Measurements from ENCODE around the gene EEFSEC. TPM values are rescaled to one million over a fixed set of nuclear protein-coding genes. Genes with fewer than 3 reads are reported as not detected.

EEFSEC gene
- polyA plus RNA-seq, 1 donor (not counting 4 experiments of a cell fraction or from before 2014, with no cell fraction given): 8.7 TPM

GRCh38 chr3:128196647-128197046 is 43.4 kb downstream of the EEFSEC start:
- TF ChIP-seq EZH2 (IDR thresholded peaks at IDR 0.05; ENCODE audit: low read length) (no peak), CTCF (optimal IDR thresholded peaks at IDR 0.05 in 1 of 3, IDR thresholded peaks at IDR 0.05 in 1 of 3, conservative IDR thresholded peaks at IDR 0.05 in 1 of 3; ENCODE audit: extremely low read depth in 1 of 3, insufficient read depth in 2 of 3, low read length in 3 of 3) (no peak)
- no peak for FAIRE-seq

GRCh38 chr3:128197855-128198254 is 44.6 kb downstream of the EEFSEC start:
- Histone ChIP-seq H3K27ac (ENCODE audit: control insufficient read depth, insufficient read depth, low read length) (no peak overlapping the region), H3K9ac (ENCODE audit: control insufficient read depth, extremely low read depth, insufficient read depth, low read length) (no peak overlapping the region), H3K4me1 (ENCODE audit: control insufficient read depth, extremely low read depth, insufficient read depth, low read length) (no peaks in the 10 kb centered on the region), H3K9me1 (ENCODE audit: control insufficient read depth, extremely low read depth, insufficient read depth, low read length) (no peaks in the 10 kb centered on the region), H3K9me3 (ENCODE audit: control insufficient read depth, low read depth, low read length) (no peaks in the 10 kb centered on the region), H4K20me1 (ENCODE audit: control insufficient read depth, extremely low read depth, insufficient read depth, low read length) (no peaks in the 10 kb centered on the region), H2AFZ (ENCODE audit: control insufficient read depth, low read length) (no peak overlapping the region), H3K4me3 (ENCODE audit: control insufficient read depth in 2 of 3, extremely low read depth in 1 of 3, insufficient read depth in 2 of 3, low read depth in 1 of 3, low read length in 3 of 3) (no peak overlapping the region), H3K4me2 (ENCODE audit: control insufficient read depth, extremely low read depth, insufficient read depth, low read depth, low read length) (no peak overlapping the region), H3K27me3 (ENCODE audit: control insufficient read depth, extremely low read depth, insufficient read depth, low read length) (no peaks in the 10 kb centered on the region), H3K36me3 (ENCODE audit: control insufficient read depth in 2 of 2, extremely low read depth in 1 of 2, insufficient read depth in 2 of 2, low read length in 2 of 2) (no peaks in the 10 kb centered on the region), H3K79me2 (ENCODE audit: control insufficient read depth, insufficient read depth, low read length) (no peaks in the 10 kb centered on the region)
- FAIRE-seq: no peak
- TF ChIP-seq CTCF (optimal IDR thresholded peaks at IDR 0.05 in 1 of 3, IDR thresholded peaks at IDR 0.05 in 1 of 3, conservative IDR thresholded peaks at IDR 0.05 in 1 of 3; ENCODE audit: extremely low read depth in 1 of 3, insufficient read depth in 2 of 3, low read length in 3 of 3): no peak
- no peak for TF ChIP-seq EZH2 (IDR thresholded peaks at IDR 0.05; ENCODE audit: low read length)
- DNase-seq (ENCODE audit: low read depth, low spot score): no peak
- dilution Hi-C loops (cut with MboI; ENCODE audit: extremely low pct_ligation_motif_present, low sequenced_read_pairs): no loop called here

More at GRCh38 chr3:128196647-128197046, 43.4 kb downstream of the EEFSEC start:
- H3K27ac ChIP-seq (ENCODE audit: control insufficient read depth, insufficient read depth, low read length): no peak overlapping the region
- no peak for DNase-seq (ENCODE audit: low read depth, low spot score)
- no peak overlapping the region for H3K4me3 ChIP-seq (ENCODE audit: control insufficient read depth in 2 of 3, extremely low read depth in 1 of 3, insufficient read depth in 2 of 3, low read depth in 1 of 3, low read length in 3 of 3)
- no peaks in the 10 kb centered on the region for H4K20me1 ChIP-seq (ENCODE audit: control insufficient read depth, extremely low read depth, insufficient read depth, low read length)
- H2AFZ ChIP-seq (ENCODE audit: control insufficient read depth, low read length): no peak overlapping the region
- H3K79me2 ChIP-seq (ENCODE audit: control insufficient read depth, insufficient read depth, low read length): no peaks in the 10 kb centered on the region
- H3K36me3 ChIP-seq (ENCODE audit: control insufficient read depth in 2 of 2, extremely low read depth in 1 of 2, insufficient read depth in 2 of 2, low read length in 2 of 2): no peaks in the 10 kb centered on the region
- H3K9me3 ChIP-seq (ENCODE audit: control insufficient read depth, low read depth, low read length): no peaks in the 10 kb centered on the region
- no peaks in the 10 kb centered on the region for H3K9me1 ChIP-seq (ENCODE audit: control insufficient read depth, extremely low read depth, insufficient read depth, low read length)
- H3K4me1 ChIP-seq (ENCODE audit: control insufficient read depth, extremely low read depth, insufficient read depth, low read length): no peaks in the 10 kb centered on the region
- H3K4me2 ChIP-seq (ENCODE audit: control insufficient read depth, extremely low read depth, insufficient read depth, low read depth, low read length): no peak overlapping the region
- dilution Hi-C loops (cut with MboI; ENCODE audit: extremely low pct_ligation_motif_present, low sequenced_read_pairs): no loop called here
- H3K27me3 ChIP-seq (ENCODE audit: control insufficient read depth, extremely low read depth, insufficient read depth, low read length): no peaks in the 10 kb centered on the region
- H3K9ac ChIP-seq (ENCODE audit: control insufficient read depth, extremely low read depth, insufficient read depth, low read length): no peak overlapping the region
